Measurements from ENCODE around the gene MAPK14. TPM values are rescaled to one million over a fixed set of nuclear protein-coding genes. Genes with fewer than 3 reads are reported as not detected.

Gene MAPK14
- total and polyA plus RNA-seq, 10 of the 15 experiments (the other 5 are each of a cell fraction or from before 2014, with no cell fraction given): 12.5 to 59.5 (median 43.0) TPM

DNA sequence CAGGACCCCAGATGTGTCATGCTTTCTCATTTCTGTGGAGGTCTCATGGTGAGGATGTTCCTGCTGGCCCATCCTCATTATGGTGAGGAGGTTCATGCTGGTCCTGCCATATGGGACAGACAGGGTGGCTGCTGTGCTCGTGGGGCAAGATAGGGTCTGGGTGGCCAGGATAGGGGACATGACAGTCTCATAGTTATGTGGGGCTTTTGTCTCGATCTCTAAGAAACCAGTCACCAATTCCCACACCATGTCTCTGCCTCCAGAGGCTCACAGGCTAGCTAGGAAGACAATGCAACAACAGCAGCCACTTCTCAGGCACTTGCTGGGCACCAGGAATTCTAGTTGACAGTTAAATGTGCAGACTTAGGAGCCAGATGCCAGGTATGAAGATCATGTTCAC lies 98.5 kb downstream of the MAPK14 start:
- WGBS (ENCODE audit: insufficient coverage, insufficient replicate concordance, low lambda C conversion rate, missing lambda C conversion rate): 64% methylated on average over 2 of the region's 2 CpGs
- Histone ChIP-seq H3K79me2 (ENCODE audit: control insufficient read depth, insufficient read depth, low read length) (no peaks in the 10 kb centered on the region), H3K9ac (ENCODE audit: control insufficient read depth, insufficient read depth, low read length) (no peak overlapping the region), H3K9me3 (replicated peaks; ENCODE audit: control insufficient read depth, insufficient read depth, low read length) (no peaks in the 10 kb centered on the region), H3K4me1 (ENCODE audit: control insufficient read depth, insufficient read depth, low read length) (peaks cover 20% of the 10 kb centered on the region), H3K27me3 (replicated peaks in 1 of 2; ENCODE audit: control insufficient read depth in 2 of 2, insufficient read depth in 2 of 2, low read length in 1 of 2) (no peaks in the 10 kb centered on the region), H2AFZ (ENCODE audit: control insufficient read depth, low read depth, low read length) (no peak overlapping the region), H3K4me2 (ENCODE audit: control insufficient read depth, insufficient read depth) (no peak overlapping the region), H3K36me3 (ENCODE audit: control insufficient read depth in 2 of 2, insufficient read depth in 2 of 2, low read length in 1 of 2) (no peaks in the 10 kb centered on the region), H3K27ac (ENCODE audit: control insufficient read depth, insufficient read depth) (no peak overlapping the region), H3K4me3 (no peak overlapping the region), H4K20me1 (ENCODE audit: control insufficient read depth, insufficient read depth) (no peaks in the 10 kb centered on the region)
- intact Hi-C loops (cut with micrococcal nuclease; ENCODE audit: unreplicated experiment) (loop anchor here (10.0 kb wide), 1 partner anchor 179 kb away; no protein-coding TSS in a partner anchor), in situ Hi-C loops (cut with MboI) (no loop called here)
- no peak for ATAC-seq
- ChIA-PET RAD21 (ENCODE audit: unreplicated experiment) (interaction anchor here (0.7 to 1.6 kb wide), 3 partner anchors 69 to 233 kb away, joined by 5 to 8 read pairs (median 8); partner anchors contain the start of gene MAPK14), SMC1A (ENCODE audit: uncharacterized antibody, unreplicated experiment) (interaction anchor here (0.9 to 7.8 kb wide), 5 partner anchors 9 to 233 kb away, joined by 4 to 75 read pairs (median 8); partner anchors contain the start of gene MAPK14), POLR2A (interaction anchor here (0.6 to 1.5 kb wide), 2 partner anchors 45 to 232 kb away, joined by 3 read pairs; no protein-coding TSS in a partner anchor), CTCF (interaction anchor here (0.8 to 7.6 kb wide), 10 partner anchors 11 to 326 kb away, joined by 3 to 82 read pairs (median 5); partner anchors contain the start of gene MAPK14)
- TF ChIP-seq FOXM1 (IDR thresholded peaks at IDR 0.05; ENCODE audit: low read depth, low read length): no peak
- TF ChIP-seq MYB (IDR thresholded peaks at IDR 0.05; ENCODE audit: borderline replicate concordance, low read depth, low read length): no peak
- no peak for TF ChIP-seq ZNF622 (IDR thresholded peaks at IDR 0.05)
- TF ChIP-seq CHD4 (IDR thresholded peaks at IDR 0.05): no peak
- no TSS peak for BruUV-seq (replicated peaks)
- FAIRE-seq: no peak
- DNase-seq (ENCODE audit: low read depth, low spot score): no peak

DNA sequence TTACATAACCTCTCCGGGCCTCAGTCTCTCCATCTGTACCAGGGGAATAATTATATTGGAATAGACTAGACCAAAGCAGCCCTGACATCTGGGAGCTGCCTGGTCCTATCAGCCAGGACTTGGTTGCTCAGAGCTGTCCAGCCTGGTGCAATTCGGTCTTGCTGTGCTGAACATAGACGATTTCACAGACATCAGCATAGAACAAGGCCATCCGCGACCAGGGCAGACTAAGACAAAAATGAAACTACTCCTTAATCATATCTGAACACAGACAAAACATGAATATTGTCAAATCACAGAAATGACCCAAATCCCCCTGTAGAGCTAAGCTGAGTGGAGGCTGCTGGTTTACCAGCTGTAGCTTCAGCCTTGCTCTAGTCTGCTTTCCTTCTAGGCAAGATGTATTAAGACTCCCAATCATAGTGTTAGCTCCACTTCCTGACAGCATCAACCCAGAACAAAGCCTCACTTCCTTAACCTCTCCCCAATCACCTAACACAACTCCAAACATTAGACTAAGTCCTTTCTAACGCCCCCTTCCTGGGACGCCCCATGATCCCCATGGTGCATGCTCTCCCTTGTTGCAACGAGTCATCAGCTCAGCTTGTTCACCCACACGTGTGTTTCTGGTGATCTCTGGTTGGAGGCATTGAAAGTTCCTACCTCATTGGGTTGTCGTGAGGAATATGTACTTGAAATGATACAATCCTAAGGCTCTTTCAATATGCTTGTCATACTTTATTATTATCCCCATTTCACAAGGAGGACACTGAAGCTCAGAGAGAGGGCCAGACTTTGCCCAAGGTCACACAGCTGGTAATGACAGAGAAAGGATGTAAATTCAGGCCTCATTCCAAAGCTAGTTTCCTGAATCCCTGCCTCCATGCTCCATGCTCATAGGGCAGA lies 99.2 kb downstream of the MAPK14 start:
- FAIRE-seq (no peak), ATAC-seq (no peak), DNase-seq (ENCODE audit: low read depth, low spot score) (no peak)
- no peaks in the 10 kb centered on the region for H3K36me3 ChIP-seq (ENCODE audit: control insufficient read depth in 2 of 2, insufficient read depth in 2 of 2, low read length in 1 of 2)
- in situ Hi-C loops (cut with MboI): no loop called here
- H3K4me2 ChIP-seq (ENCODE audit: control insufficient read depth, insufficient read depth): no peak overlapping the region
- POLR2A ChIA-PET: interaction anchor here (0.6 to 1.5 kb wide), 2 partner anchors 44 to 231 kb away, joined by 3 read pairs; no protein-coding TSS in a partner anchor
- intact Hi-C loops (cut with micrococcal nuclease; ENCODE audit: unreplicated experiment): loop anchor here (10.0 kb wide), 1 partner anchor 178 kb away; no protein-coding TSS in a partner anchor
- no peaks in the 10 kb centered on the region for H3K79me2 ChIP-seq (ENCODE audit: control insufficient read depth, insufficient read depth, low read length)
- CTCF ChIA-PET: interaction anchor here (0.8 to 7.6 kb wide), 9 partner anchors 11 to 232 kb away, joined by 3 to 82 read pairs (median 5); partner anchors contain the start of gene MAPK14
- H3K9me3 ChIP-seq (replicated peaks; ENCODE audit: control insufficient read depth, insufficient read depth, low read length): no peaks in the 10 kb centered on the region
- H2AFZ ChIP-seq (ENCODE audit: control insufficient read depth, low read depth, low read length): no peak overlapping the region
- H3K27me3 ChIP-seq (replicated peaks in 1 of 2; ENCODE audit: control insufficient read depth in 2 of 2, insufficient read depth in 2 of 2, low read length in 1 of 2): no peaks in the 10 kb centered on the region
- H3K9ac ChIP-seq (ENCODE audit: control insufficient read depth, insufficient read depth, low read length): no peak overlapping the region
- SMC1A ChIA-PET (ENCODE audit: uncharacterized antibody, unreplicated experiment): interaction anchor here (0.5 to 7.8 kb wide), 8 partner anchors 10 to 340 kb away, joined by 3 to 75 read pairs (median 4); partner anchors contain the start of gene MAPK14
- RAD21 ChIA-PET (ENCODE audit: unreplicated experiment): interaction anchor here (0.6 to 1.4 kb wide), 5 partner anchors 24 to 234 kb away, joined by 3 to 8 read pairs (median 3); partner anchors contain the start of gene MAPK14
- H3K27ac ChIP-seq (ENCODE audit: control insufficient read depth, insufficient read depth): no peak overlapping the region
- H3K4me3 ChIP-seq: no peak overlapping the region
- 40% methylated on average over 10 of the region's 10 CpGs for WGBS (ENCODE audit: insufficient coverage, insufficient replicate concordance, low lambda C conversion rate, missing lambda C conversion rate)
- peaks cover 22% of the 10 kb centered on the region for H3K4me1 ChIP-seq (ENCODE audit: control insufficient read depth, insufficient read depth, low read length)
- BruUV-seq (replicated peaks): no TSS peak
- no peaks in the 10 kb centered on the region for H4K20me1 ChIP-seq (ENCODE audit: control insufficient read depth, insufficient read depth)
- TF ChIP-seq ZNF207 (IDR thresholded peaks at IDR 0.05; ENCODE audit: borderline replicate concordance) (no peak), CEBPB (IDR thresholded peaks at IDR 0.05; ENCODE audit: borderline replicate concordance in 1 of 2, low read depth in 2 of 2, low read length in 2 of 2) (no peak), IRF4 (IDR thresholded peaks at IDR 0.05; ENCODE audit: low read depth, low read length) (no peak), NBN (IDR thresholded peaks at IDR 0.05) (no peak), FOS (IDR thresholded peaks at IDR 0.05; ENCODE audit: borderline replicate concordance, extremely low read depth, insufficient read length) (no peak), RCOR1 (conservative IDR thresholded peaks at IDR 0.05; ENCODE audit: low read depth, low read length) (no peak)
